ENCODE results near the gene STIM2.

The STIM2 gene

GRCh38 chr4:26878794-26879391 lies 18.3 kb downstream of the STIM2 start:
- no peak overlapping the region for H3K4me3 ChIP-seq (ENCODE audit: low read length)
- TF ChIP-seq EZH2 (optimal IDR thresholded peaks at IDR 0.05; ENCODE audit: low read depth, low read length) (no peak), CTCF (IDR thresholded peaks at IDR 0.05; ENCODE audit: low read length) (no peak), EZH2phosphoT487 (IDR thresholded peaks at IDR 0.05; ENCODE audit: low read length) (no peak)
- H3K36me3 ChIP-seq (replicated peaks; ENCODE audit: insufficient read depth, low read length): no peaks in the 10 kb centered on the region
- H3K27ac ChIP-seq (ENCODE audit: low read length): no peak overlapping the region
- H3F3A ChIP-seq (ENCODE audit: insufficient read depth, low read length): no peaks in the 10 kb centered on the region
- H2AFZ ChIP-seq (ENCODE audit: low read length): no peak overlapping the region
- no peaks in the 10 kb centered on the region for H3K27me3 ChIP-seq (replicated peaks; ENCODE audit: insufficient read depth, low read length)
- no peak for DNase-seq
- H4K20me1 ChIP-seq (ENCODE audit: insufficient read depth, low read length): no peaks in the 10 kb centered on the region
- no peaks in the 10 kb centered on the region for H3K9me3 ChIP-seq (replicated peaks; ENCODE audit: insufficient read depth, low read length)
- H3K9ac ChIP-seq (ENCODE audit: low read length): no peak overlapping the region
- H3K4me1 ChIP-seq (ENCODE audit: low read length): peaks cover 11% of the 10 kb centered on the region
- H3K9me2 ChIP-seq (replicated peaks; ENCODE audit: insufficient read depth, low read length): no peaks in the 10 kb centered on the region
- peaks cover 48% of the 10 kb centered on the region for H3K79me2 ChIP-seq (ENCODE audit: low read length)
- H3K4me2 ChIP-seq (ENCODE audit: low read depth, low read length): 0 out of 2 replicates have a peak overlapping the region, but pooled peaks have one; percentile 6

- H3K9me3 ChIP-seq (replicated peaks; ENCODE audit: insufficient read depth, low read length): no peaks in the 10 kb centered on the region
- H3K27ac ChIP-seq (ENCODE audit: low read length): no peak overlapping the region
- no peak overlapping the region for H3K4me2 ChIP-seq (ENCODE audit: low read depth, low read length)
- peaks cover 54% of the 10 kb centered on the region for H3K79me2 ChIP-seq (ENCODE audit: low read length)
- H2AFZ ChIP-seq (ENCODE audit: low read length): no peak overlapping the region
- H3K27me3 ChIP-seq (replicated peaks; ENCODE audit: insufficient read depth, low read length): no peaks in the 10 kb centered on the region
- no peak overlapping the region for H3K4me3 ChIP-seq (ENCODE audit: low read length)
- no peaks in the 10 kb centered on the region for H3K36me3 ChIP-seq (replicated peaks; ENCODE audit: insufficient read depth, low read length)
- no peaks in the 10 kb centered on the region for H3F3A ChIP-seq (ENCODE audit: insufficient read depth, low read length)
- no peaks in the 10 kb centered on the region for H4K20me1 ChIP-seq (ENCODE audit: insufficient read depth, low read length)
- no peak for DNase-seq
- H3K9me2 ChIP-seq (replicated peaks; ENCODE audit: insufficient read depth, low read length): no peaks in the 10 kb centered on the region
- no peak overlapping the region for H3K9ac ChIP-seq (ENCODE audit: low read length)
- TF ChIP-seq EZH2 (optimal IDR thresholded peaks at IDR 0.05; ENCODE audit: low read depth, low read length) (no peak), EZH2phosphoT487 (IDR thresholded peaks at IDR 0.05; ENCODE audit: low read length) (no peak), CTCF (IDR thresholded peaks at IDR 0.05; ENCODE audit: low read length) (no peak)
- H3K4me1 ChIP-seq (ENCODE audit: low read length): peaks cover 19% of the 10 kb centered on the region
Observed at GRCh38 chr4:26879805-26880204, 19.2 kb downstream of the STIM2 start.

- Histone ChIP-seq H3K79me2 (ENCODE audit: low read length) (peaks cover 52% of the 10 kb centered on the region), H4K20me1 (ENCODE audit: insufficient read depth, low read length) (no peaks in the 10 kb centered on the region), H3K4me2 (ENCODE audit: low read depth, low read length) (peak overlapping the region; percentile 21; the same call in 1 of the 2 replicates), H3K27ac (ENCODE audit: low read length) (no peak overlapping the region), H3K9ac (ENCODE audit: low read length) (no peak overlapping the region), H3K27me3 (replicated peaks; ENCODE audit: insufficient read depth, low read length) (no peaks in the 10 kb centered on the region), H2AFZ (ENCODE audit: low read length) (no peak overlapping the region), H3F3A (ENCODE audit: insufficient read depth, low read length) (no peaks in the 10 kb centered on the region), H3K9me2 (replicated peaks; ENCODE audit: insufficient read depth, low read length) (no peaks in the 10 kb centered on the region), H3K36me3 (replicated peaks; ENCODE audit: insufficient read depth, low read length) (no peaks in the 10 kb centered on the region), H3K4me1 (ENCODE audit: low read length) (peaks cover 34% of the 10 kb centered on the region), H3K4me3 (ENCODE audit: low read length) (no peak overlapping the region), H3K9me3 (replicated peaks; ENCODE audit: insufficient read depth, low read length) (no peaks in the 10 kb centered on the region)
- no peak for TF ChIP-seq EZH2phosphoT487 (IDR thresholded peaks at IDR 0.05; ENCODE audit: low read length)
- no peak for TF ChIP-seq EZH2 (optimal IDR thresholded peaks at IDR 0.05; ENCODE audit: low read depth, low read length)
- TF ChIP-seq CTCF (IDR thresholded peaks at IDR 0.05; ENCODE audit: low read length): no peak
- DNase-seq: no peak
Observed at GRCh38 chr4:26884026-26884425, 23.4 kb downstream of the STIM2 start.

Data from MM.1S (cell line).